HUDEP-2 (cell line): ENCODE measurements around the gene YY1.
"Not testable (repeated sequence)": the region's sequence is repeated elsewhere in the genome, so short reads cannot be mapped to it uniquely, and the experiment has no call there.

Source experiments
- DNase-seq, 76 experiments: peaks; one replicate each; lab custom pipeline; 2025; ENCODE audit not compliant: unreplicated experiment in 76 of 76; lab: John Stamatoyannopoulos, UW

Gene YY1

DNA sequence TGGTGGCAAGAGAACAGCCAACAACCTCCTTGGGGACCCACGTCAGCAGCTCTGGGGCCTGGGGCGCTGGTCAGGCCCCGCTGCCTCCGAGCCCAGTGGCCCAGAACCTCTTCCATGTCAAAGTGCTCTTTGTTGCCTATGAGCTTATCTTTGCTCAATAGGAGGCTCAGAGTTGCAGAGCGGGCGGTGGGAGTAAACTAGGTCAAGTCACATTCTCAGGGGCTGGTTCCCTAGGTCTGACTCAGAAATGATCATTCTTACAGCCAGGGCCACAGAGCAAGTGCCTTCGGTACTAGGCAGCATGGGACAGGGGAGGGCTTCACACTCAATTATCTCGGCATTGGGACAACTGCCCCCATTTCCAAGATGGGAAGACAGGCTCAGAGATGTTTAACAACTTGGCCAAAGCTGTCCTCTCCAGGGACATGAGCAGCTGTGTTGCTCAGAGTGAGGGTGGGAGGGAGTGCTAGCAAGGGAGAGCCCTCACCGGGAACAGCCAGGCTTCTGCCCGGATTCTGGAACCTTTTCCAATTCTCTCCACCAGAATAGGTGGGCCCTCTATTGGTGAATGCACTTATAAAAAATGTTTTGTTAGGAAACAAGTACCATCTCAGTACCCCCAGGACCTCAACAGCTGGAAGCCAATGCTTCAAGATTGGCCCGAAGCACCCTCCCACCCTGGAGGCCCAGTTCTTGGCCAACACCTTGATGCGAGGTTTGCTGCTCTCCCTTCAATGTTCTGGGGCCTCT is 55.4 kb downstream of the YY1 start:
- DNase-seq = no peak

DNA sequence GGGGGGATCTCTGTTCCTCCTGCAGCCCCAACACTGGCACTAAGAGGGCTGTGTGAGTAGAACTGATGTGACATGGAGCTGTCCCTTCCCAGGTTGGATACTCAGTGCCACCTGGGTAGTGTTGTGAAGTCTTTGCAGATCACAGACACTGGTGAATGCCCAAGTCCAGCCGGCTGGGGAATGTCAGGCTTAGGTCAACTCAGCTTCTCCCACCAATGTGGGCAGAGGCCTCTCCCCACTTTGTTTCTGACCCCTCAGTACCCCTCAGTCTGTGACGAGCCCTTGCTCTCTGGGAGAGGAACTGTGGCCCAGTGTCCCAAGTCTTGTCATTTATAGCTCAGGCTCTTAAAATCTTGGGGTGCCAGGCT is 56.0 kb downstream of the YY1 start:
- DNase-seq = no peak

DNA sequence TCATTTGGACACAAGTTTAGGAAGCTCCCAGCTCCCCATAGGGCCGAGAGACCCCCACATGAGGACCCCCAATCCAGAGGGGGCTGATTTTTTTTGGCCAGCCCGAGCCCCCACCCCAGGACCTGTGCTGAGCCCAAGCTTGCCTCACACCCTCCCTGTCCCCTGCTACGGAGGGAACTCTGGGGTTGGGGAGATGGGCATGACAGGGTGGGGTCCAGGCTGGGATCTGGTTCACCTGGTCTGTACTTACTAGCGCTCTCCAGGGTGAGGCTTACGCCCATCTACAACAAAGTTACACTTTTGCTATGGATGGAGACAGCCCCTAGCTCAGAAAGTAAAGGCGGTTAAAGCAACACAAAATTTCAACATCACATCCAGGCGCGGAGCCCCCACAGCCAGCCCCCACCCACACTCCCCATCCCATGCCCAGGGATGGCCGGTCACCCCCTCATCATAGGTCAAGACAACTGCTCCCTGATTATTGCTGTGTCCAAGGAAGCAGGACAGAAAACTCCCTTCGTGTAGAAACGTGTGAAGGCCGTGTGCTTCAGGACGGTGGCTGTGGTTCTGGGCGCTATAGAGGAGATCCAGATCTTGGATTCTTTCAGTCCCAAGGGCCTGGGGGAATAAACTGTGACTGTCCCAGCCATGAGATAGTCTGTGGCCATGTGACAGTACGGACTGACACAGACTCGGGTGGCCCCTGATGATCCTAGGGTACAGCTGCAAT is 56.6 kb downstream of the YY1 start:
- DNase-seq = no peak

DNA sequence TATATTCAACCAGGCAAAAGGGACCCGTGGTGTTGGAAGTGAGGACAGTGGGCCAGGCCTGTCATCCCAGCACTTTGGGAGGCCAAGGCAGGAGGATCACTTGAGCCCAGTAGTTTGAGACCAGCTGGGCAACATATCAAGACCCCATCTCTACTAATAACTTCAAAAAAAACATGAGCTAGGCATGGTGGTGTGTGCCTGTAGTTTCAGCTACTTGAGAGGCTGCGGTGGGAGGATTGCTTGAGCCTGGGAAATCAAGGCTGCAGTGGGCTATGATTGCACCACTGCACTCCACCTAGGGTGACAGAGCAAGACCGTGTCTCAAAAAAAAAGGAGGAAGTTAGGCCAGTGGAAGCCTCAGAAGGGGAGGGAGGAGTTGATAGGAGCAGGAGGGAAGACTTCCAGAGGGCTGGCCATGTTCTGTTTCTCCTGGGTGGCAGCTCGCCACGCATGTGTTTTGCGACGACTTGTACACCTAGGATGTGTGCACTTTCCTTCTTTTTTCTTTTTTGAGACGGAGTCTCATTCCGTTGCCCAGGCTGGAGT is 57.2 kb downstream of the YY1 start:
- DNase-seq = no peak

DNA sequence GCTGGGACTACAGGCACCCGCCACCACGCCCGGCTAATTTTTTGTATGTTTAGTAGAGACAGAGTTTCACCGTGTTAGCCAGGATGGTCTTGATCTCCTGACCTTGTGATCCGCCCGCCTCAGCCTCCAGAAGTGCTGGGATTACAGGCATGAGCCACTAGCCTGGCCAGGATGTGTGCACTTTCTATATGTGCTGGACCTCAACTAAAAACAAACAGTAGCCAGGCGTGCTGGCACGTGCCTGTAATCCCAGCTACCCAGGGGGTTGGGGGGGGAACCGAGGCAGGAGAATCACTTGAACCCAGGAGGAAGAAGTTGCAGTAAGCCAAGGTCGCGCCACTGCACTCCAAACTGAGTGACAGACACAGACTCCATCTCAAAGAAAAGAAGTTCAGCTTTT is 57.8 kb downstream of the YY1 start:
- DNase-seq = not testable (repeated sequence)

- DNase-seq = peak in 45 of 76 experiments; percentile 10 to 66 (median 32)
These were observed 58.7 kb downstream of the YY1 start for GRCh38 chr14:100297320-100298300.

GRCh38 chr14:100298551-100299237 is 59.8 kb downstream of the YY1 start:
- DNase-seq = no peak

DNA sequence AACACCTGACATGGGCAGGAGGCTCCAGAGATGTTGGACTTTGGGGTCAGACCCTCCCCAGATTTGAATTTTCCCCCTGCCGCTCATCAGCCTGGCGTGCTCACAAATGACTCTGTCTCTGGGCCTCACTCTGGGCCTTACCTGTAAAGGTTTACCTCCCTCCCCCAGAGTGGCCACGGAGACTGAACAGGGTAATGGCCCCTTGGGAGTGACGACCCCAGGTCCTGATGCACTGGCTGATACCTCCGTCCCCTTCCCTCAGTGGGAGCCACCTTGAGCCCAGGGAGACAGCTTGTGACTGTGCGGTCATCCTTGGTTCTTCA is 60.3 kb downstream of the YY1 start:
- no peak for DNase-seq

GRCh38 chr14:100302616-100303015 is 63.7 kb downstream of the YY1 start:
- DNase-seq = peak in 11 of 76 experiments; percentile 5 to 29 (median 16)

- DNase-seq = peak in 3 of 76 experiments; percentile 14 to 31 (median 16)
These were observed 64.2 kb downstream of the YY1 start for GRCh38 chr14:100303179-100303578.

- DNase-seq = no peak
These were observed 65.0 kb downstream of the YY1 start for GRCh38 chr14:100303925-100304324.

DNA sequence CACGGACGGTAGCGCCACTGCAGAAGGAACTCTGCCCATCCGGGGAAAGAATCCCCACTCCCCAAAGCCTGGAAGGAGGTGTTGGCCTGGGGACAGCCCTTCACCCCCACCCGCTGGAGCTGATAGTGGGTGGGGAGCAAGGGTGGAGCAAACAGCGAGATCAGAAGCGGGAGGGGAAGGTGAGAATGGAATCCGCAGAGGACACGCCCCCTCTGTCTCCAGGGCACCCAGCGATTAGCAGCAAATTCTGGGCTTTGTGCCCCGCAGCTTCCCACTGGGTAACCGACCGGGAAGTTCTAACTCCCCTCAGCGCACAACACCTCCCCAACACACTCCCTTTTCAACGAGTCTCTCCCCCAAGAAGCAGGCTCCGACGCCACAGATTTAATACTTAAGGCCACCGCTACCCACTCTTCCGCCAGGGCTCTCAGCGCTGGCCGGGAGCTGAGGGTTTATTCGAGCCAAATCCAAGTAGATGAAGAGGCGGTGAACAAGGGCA is 65.9 kb downstream of the YY1 start:
- peak in 51 of 76 experiments; percentile 7 to 68 (median 35) for DNase-seq

DNA sequence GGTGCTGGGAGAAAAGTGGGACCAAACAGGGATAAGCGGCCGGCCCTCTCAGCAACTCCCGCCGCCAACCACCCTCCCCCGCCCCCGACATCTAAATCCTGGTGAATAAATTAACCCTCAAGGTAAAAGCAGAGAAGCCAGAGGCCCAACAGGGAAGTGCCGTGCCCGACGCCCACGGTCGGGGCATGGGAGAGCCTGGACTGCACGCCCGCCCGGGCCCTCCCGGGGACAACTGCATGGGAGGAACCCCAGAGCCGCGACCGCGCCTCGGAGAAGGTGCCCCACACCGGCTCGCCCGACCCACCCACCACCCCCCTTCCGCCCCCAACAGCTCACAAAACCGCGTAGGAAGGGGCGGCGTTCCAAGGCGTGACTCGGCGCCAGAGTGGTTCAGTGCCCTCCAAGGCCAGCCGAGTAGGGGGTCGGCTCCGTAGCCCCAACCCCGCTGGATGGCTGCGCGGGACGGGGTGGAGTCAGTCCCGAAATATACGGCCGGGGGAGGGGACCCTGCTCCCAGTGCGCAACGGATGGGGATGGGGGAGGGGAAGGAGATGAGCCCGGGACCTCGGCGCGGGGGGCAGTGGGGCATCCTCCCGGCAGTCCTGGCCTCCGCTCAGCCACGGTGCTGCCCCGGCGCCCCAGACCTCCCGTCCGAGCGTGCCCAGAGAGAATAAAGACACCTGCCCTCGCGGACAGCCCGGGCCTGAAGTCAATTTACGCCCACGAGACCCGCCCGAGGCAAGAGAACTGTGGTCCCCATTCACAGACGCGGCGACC is 66.6 kb downstream of the YY1 start:
- DNase-seq = peak in 2 of 76 experiments; percentile 38 to 40

GRCh38 chr14:100306101-100306997 is 67.4 kb downstream of the YY1 start, which contains the start of gene SLC25A29:
SLC25A29 (minus strand) TSS chr14:100306444; CDS start chr14:100306232, 212 bp downstream.
- DNase-seq = peak in 68 of 76 experiments; percentile 3 to 82 (median 62)

GRCh38 chr14:100306998-100307765 is 68.2 kb downstream of the YY1 start:
- peak in 2 of 76 experiments; percentile 18 to 36 for DNase-seq

GRCh38 chr14:100307766-100308426 is 69.0 kb downstream of the YY1 start:
- no peak for DNase-seq

GRCh38 chr14:100308427-100308792 is 69.5 kb downstream of the YY1 start:
- not testable (repeated sequence) for DNase-seq
